ENCODE data around the gene NAALADL1.
A peak's percentile ranks its signal among the peaks of the same experiment; 100 is the strongest.

- TF ChIP-seq, protein P1, sequence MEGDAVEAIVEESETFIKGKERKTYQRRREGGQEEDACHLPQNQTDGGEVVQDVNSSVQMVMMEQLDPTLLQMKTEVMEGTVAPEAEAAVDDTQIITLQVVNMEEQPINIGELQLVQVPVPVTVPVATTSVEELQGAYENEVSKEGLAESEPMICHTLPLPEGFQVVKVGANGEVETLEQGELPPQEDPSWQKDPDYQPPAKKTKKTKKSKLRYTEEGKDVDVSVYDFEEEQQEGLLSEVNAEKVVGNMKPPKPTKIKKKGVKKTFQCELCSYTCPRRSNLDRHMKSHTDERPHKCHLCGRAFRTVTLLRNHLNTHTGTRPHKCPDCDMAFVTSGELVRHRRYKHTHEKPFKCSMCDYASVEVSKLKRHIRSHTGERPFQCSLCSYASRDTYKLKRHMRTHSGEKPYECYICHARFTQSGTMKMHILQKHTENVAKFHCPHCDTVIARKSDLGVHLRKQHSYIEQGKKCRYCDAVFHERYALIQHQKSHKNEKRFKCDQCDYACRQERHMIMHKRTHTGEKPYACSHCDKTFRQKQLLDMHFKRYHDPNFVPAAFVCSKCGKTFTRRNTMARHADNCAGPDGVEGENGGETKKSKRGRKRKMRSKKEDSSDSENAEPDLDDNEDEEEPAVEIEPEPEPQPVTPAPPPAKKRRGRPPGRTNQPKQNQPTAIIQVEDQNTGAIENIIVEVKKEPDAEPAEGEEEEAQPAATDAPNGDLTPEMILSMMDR (IDR thresholded peaks at IDR 0.05; ENCODE audit: low read depth, low read length, poor library complexity, severe bottlenecking) = peak; percentile 69
- TF ChIP-seq EZH2phosphoT487 (IDR thresholded peaks at IDR 0.05; ENCODE audit: borderline replicate concordance, low read length) = no peak
These were observed 44.2 kb downstream of the NAALADL1 start, which contains the start of gene ARL2 for GRCh38 chr11:65013888-65014725.
